Measurements from ENCODE around the gene ATP11A.

Gene ATP11A

DNA sequence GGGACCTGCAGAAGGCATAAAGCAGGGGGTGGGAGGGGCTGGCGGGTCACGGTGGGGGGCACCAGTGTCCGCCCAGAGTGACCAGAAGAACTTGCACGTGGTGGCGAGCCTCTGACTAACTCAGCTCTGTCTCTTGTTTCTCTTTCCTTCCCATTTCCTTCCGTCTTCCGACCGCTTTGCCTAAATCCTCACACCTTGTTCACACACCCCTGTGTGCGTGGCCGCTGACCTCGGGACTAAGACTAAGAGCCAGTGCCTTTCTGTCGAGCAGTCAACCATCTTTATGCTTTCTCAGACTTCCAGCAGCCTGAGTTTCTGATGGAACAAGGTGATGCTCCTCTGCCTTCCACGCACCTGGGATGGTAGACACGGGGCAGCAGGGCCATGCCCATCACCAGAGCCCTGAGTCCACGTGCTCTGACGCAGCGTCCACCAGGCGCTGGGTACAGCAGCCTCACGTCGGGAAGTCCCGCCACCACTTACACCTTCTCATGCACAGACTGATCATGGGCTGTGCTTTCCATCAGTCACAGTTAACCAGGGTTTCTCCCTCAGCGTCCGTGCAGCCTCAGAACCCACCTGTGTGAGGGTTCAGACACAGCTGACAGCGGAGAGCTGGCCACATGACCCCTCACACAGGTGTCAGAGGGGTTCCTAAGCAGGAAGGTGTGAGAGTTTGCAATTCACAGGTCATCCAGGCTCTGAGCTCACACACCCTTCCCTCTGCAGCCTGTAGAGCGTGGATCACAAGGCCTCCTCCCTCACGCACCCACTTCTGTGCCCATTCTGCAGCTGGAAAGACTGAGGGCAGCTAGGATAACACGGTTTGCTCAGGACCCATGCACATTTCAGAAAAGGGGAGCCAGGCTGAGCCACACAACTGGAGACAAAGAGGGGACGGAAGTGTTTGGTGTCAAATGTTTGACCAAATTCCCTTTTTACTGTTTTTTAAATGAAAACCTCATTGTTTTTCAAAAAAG lies 188.4 kb downstream of the ATP11A start:
- TF ChIP-seq, protein P1, sequence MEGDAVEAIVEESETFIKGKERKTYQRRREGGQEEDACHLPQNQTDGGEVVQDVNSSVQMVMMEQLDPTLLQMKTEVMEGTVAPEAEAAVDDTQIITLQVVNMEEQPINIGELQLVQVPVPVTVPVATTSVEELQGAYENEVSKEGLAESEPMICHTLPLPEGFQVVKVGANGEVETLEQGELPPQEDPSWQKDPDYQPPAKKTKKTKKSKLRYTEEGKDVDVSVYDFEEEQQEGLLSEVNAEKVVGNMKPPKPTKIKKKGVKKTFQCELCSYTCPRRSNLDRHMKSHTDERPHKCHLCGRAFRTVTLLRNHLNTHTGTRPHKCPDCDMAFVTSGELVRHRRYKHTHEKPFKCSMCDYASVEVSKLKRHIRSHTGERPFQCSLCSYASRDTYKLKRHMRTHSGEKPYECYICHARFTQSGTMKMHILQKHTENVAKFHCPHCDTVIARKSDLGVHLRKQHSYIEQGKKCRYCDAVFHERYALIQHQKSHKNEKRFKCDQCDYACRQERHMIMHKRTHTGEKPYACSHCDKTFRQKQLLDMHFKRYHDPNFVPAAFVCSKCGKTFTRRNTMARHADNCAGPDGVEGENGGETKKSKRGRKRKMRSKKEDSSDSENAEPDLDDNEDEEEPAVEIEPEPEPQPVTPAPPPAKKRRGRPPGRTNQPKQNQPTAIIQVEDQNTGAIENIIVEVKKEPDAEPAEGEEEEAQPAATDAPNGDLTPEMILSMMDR (conservative IDR thresholded peaks at IDR 0.05; ENCODE audit: low read depth, low read length): no peak
- H3K4me3 ChIP-seq (ENCODE audit: low read length): no peak overlapping the region
- DNase-seq (ENCODE audit: low read depth): no peak

DNA sequence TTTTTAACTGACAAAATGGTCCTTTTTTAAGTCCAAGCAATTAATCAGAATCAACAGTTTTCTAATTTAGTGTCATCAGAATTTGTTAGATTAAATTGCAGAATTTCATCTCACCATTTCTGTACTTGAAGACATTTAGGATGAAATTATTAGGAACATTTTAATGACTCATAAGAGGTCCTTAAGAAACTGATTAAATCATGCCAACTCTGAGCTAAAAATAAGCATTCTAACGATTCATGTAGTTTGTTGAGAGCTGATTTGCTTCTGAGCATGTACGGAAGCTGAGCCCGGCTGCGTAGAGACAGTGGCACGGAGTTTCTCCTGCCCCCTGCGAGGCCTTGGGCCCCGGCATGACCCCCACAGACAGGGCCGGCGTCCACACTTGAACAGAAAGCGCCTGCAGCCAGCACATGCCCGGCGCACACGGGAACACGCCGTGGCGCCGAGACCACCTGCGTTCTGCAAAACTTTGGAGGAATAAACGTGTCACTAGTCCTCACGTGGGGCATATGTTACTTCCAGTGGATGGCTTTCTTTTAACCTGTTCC lies 189.5 kb downstream of the ATP11A start:
- TF ChIP-seq, protein P1 (conservative IDR thresholded peaks at IDR 0.05; ENCODE audit: low read depth, low read length): no peak
- no peak for DNase-seq (ENCODE audit: low read depth)
- no peak overlapping the region for H3K4me3 ChIP-seq (ENCODE audit: low read length)

DNA sequence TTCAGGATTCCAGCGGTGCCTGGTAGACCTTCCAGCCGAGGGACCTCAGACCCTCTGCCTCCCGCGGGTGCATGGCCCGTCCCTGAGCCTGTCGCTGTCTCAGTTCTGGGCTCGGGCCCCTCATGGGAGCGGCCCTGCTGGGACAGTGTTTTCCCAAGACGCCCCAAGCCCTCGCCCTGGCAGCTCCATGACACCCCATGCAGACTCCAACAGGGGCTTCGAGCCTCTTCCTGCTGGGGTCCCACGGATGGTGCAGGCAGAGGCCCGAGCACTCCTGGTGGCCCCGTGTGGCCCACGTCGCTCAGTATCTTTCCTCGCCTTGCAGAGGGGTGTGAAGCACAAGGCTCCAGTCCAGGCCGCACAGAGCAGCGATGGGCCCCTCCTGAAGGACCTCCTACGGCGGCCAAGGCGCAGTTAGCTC lies 190.4 kb downstream of the ATP11A start:
- H3K4me3 ChIP-seq (ENCODE audit: low read length): no peak overlapping the region
- DNase-seq (ENCODE audit: low read depth): no peak
- TF ChIP-seq, protein P1 (conservative IDR thresholded peaks at IDR 0.05; ENCODE audit: low read depth, low read length): no peak

DNA sequence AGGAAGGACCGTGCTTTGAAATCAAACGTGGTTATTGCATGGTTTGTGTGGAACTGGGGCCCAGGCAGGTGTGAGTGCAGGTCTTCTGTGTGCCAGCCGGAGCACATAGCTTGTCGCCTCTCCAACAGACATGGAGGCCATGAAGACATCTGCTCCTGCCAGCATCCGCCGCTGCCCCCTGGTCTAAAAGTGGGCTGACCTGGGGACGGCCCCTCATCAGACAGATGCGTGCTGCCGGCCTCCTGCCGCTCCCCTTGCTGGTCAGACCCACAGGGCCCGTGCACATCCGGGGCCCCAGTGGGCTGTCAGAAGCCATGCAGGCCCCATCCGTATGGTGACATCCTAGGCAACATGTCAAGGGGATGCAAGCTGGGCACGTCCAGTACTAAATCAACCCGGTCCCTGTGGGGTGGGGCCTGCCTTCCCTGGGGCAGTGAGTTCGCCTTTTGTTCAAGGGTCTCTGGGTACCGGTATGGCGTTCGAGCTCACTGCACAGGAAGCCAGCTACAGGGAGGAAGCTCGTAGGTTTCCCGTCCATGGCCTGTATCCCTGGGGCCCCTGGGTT lies 191.2 kb downstream of the ATP11A start:
- TF ChIP-seq, protein P1 (conservative IDR thresholded peaks at IDR 0.05; ENCODE audit: low read depth, low read length): no peak
- no peak for DNase-seq (ENCODE audit: low read depth)
- H3K4me3 ChIP-seq (ENCODE audit: low read length): no peak overlapping the region

DNA sequence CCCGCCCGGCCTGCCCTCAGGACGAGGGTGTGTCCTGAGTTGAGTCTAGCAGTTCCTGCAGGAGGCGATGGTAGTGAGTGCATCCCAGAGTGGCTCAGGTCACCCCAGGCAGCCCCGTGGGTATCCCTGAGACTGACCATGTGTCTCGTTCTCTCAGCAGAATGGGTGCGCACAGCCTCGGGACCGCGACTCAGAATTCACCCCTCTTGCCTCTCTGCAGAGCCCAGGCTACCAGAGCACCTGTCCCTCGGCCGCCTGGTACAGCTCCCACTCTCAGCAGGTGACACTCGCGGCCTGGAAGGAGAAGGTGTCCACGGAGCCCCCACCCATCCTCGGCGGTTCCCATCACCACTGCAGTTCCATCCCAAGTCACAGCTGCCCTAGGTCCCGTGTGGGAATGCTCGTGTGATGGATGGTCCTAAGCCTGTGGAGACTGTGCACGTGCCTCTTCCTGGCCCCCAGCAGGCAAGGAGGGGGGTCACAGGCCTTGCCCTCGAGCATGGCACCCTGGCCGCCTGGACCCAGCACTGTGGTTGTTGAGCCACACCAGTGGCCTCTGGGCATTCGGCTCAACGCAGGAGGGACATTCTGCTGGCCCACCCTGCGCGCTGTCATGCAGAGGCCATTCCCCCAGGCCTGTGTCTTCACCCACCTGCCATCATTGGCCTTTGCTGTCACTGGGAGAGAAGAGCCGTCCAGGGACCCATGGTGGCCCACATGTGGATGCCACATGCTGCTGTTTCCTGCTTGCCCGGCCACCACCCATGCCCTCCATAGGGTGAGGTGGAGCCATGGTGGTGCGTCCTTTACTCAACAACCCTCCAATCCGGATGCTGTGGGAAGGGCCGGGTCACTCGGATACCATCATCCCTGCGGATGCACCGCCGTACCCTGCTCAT lies 192.1 kb downstream of the ATP11A start:
- TF ChIP-seq, protein P1 (conservative IDR thresholded peaks at IDR 0.05; ENCODE audit: low read depth, low read length): no peak
- H3K4me3 ChIP-seq (ENCODE audit: low read length): no peak overlapping the region
- no peak for DNase-seq (ENCODE audit: low read depth)

DNA sequence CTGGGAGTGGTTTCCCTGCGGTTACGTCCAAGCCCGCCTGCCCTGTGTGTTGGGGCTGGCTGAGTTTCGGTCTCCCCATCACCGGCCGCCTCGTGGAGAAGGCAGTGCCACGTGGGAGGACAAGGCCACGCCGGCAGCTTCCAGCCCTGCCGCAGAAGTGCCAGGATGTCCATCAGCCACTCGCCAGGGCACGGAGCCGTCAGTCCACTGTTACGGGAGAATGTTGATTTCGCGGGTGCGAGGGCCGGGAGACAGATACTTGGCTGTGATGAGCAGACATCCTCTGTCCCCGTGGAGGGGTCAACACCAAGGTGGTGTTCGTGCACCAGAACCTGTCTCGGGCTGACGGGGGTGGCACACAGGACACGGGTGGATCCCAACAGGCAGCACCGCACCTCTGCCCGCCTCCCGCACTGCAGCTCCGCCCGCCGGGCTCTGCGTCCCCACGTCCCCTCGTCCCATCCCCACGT lies 192.8 kb downstream of the ATP11A start:
- TF ChIP-seq, protein P1 (conservative IDR thresholded peaks at IDR 0.05; ENCODE audit: low read depth, low read length): no peak
- DNase-seq (ENCODE audit: low read depth): no peak
- H3K4me3 ChIP-seq (ENCODE audit: low read length): no peak overlapping the region

All from retinal pigment epithelial cell (primary cell).